GM20431 (cell line): Measurements from ENCODE around the gene MAP3K10.

ENCODE experiments used
- in situ Hi-C: fragments of 300-500 bp; cut with MseI, MboI; formaldehyde crosslinking; loops from one replicate; pipeline ENCODE4 v1.15.0; 2020; ENCODE audit warnings: low sequenced_read_pairs; ENCODE audit not compliant: unreplicated experiment

Gene MAP3K10

GRCh38 chr19:40244579-40245317, 53.5 kb downstream of the MAP3K10 start:
- in situ Hi-C loops = no loop called here

- in situ Hi-C loops = no loop called here
Observed at GRCh38 chr19:40245506-40246128, 54.4 kb downstream of the MAP3K10 start.

GRCh38 chr19:40246292-40247073, 55.3 kb downstream of the MAP3K10 start:
- in situ Hi-C loops = no loop called here

GRCh38 chr19:40247178-40247577, 56.0 kb downstream of the MAP3K10 start:
- in situ Hi-C loops = no loop called here

GRCh38 chr19:40247735-40248262, 56.6 kb downstream of the MAP3K10 start:
- in situ Hi-C loops = no loop called here

- in situ Hi-C loops = no loop called here
Observed at GRCh38 chr19:40249201-40249600, 58.0 kb downstream of the MAP3K10 start.

GRCh38 chr19:40249781-40250180, 58.6 kb downstream of the MAP3K10 start:
- in situ Hi-C loops = no loop called here

GRCh38 chr19:40251244-40251643, 60.0 kb downstream of the MAP3K10 start:
- in situ Hi-C loops = no loop called here

- in situ Hi-C loops = no loop called here
Observed at GRCh38 chr19:40251991-40252390, 60.8 kb downstream of the MAP3K10 start.

GRCh38 chr19:40252395-40252794, 61.2 kb downstream of the MAP3K10 start:
- in situ Hi-C loops = no loop called here

- in situ Hi-C loops = no loop called here
Observed at GRCh38 chr19:40253611-40254092, 62.4 kb downstream of the MAP3K10 start.

- in situ Hi-C loops = no loop called here
Observed at GRCh38 chr19:40254714-40255418, 63.6 kb downstream of the MAP3K10 start.

- in situ Hi-C loops = no loop called here
Observed at GRCh38 chr19:40255619-40256166, 64.5 kb downstream of the MAP3K10 start.

- in situ Hi-C loops = no loop called here
Observed at GRCh38 chr19:40256512-40256911, 65.3 kb downstream of the MAP3K10 start.

- in situ Hi-C loops = no loop called here
Observed at GRCh38 chr19:40257096-40257517, 65.9 kb downstream of the MAP3K10 start.

- in situ Hi-C loops = no loop called here
Observed at GRCh38 chr19:40261631-40262030, 70.4 kb downstream of the MAP3K10 start.

GRCh38 chr19:40262422-40262821, 71.2 kb downstream of the MAP3K10 start:
- in situ Hi-C loops = no loop called here

GRCh38 chr19:40263440-40264313, 72.5 kb downstream of the MAP3K10 start:
- in situ Hi-C loops = no loop called here
